Measurements from ENCODE around the gene CCDC201. TPM values are rescaled to one million over a fixed set of nuclear protein-coding genes. Genes with fewer than 3 reads are reported as not detected.

CCDC201 gene
- polyA plus RNA-seq, 3 donors = not detected

DNA sequence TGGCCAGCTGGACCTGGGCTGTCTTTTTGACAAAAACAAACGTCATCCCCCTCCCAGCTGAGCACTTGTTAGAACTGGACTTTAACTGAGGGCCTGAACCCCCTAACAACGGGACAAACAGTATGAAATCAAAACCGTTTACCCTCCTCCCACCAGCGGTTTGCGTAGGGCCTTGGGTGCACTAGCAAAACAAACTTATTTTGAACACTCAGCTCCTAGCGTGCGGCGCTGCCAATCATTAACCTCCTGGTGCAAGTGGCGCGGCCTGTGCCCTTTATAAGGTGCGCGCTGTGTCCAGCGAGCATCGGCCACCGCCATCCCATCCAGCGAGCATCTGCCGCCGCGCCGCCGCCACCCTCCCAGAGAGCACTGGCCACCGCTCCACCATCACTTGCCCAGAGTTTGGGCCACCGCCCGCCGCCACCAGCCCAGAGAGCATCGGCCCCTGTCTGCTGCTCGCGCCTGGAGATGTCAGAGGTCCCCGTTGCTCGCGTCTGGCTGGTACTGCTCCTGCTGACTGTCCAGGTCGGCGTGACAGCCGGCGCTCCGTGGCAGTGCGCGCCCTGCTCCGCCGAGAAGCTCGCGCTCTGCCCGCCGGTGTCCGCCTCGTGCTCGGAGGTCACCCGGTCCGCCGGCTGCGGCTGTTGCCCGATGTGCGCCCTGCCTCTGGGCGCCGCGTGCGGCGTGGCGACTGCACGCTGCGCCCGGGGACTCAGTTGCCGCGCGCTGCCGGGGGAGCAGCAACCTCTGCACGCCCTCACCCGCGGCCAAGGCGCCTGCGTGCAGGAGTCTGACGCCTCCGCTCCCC lies 15.5 kb upstream of the CCDC201 start, which contains the start of gene IGFBP1:
Gene IGFBP1, plus strand, starts transcription at position 304 of the 808 bp plus-strand sequence. Its CDS starts 165 bp downstream, at position 469.
- H3K79me2 ChIP-seq (ENCODE audit: insufficient read depth, low read length) = no peaks in the 10 kb centered on the region
- no peak for DNase-seq
- Mint-ChIP-seq H3K27ac (no peak within 1 kb of the TSS), H3K36me3 (no peaks in the 10 kb centered on the region), H3K4me1 (no peaks in the 10 kb centered on the region), H3K4me3 (peak within 1 kb of the TSS in 1 of 2 donors; percentile 65), H3K27me3 (ENCODE audit: low read depth in 3 of 3) (peaks cover 39 to 70% (median 59%) of the 10 kb centered on the region in 3 donors), H3K9me3 (peaks cover 0 to 4% (median 0%) of the 10 kb centered on the region in 7 donors)
- TF ChIP-seq, protein P1, sequence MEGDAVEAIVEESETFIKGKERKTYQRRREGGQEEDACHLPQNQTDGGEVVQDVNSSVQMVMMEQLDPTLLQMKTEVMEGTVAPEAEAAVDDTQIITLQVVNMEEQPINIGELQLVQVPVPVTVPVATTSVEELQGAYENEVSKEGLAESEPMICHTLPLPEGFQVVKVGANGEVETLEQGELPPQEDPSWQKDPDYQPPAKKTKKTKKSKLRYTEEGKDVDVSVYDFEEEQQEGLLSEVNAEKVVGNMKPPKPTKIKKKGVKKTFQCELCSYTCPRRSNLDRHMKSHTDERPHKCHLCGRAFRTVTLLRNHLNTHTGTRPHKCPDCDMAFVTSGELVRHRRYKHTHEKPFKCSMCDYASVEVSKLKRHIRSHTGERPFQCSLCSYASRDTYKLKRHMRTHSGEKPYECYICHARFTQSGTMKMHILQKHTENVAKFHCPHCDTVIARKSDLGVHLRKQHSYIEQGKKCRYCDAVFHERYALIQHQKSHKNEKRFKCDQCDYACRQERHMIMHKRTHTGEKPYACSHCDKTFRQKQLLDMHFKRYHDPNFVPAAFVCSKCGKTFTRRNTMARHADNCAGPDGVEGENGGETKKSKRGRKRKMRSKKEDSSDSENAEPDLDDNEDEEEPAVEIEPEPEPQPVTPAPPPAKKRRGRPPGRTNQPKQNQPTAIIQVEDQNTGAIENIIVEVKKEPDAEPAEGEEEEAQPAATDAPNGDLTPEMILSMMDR (IDR thresholded peaks at IDR 0.05) = no peak
- no peaks in the 10 kb centered on the region for H3K36me3 ChIP-seq (replicated peaks in 1 of 2; ENCODE audit: control insufficient read depth in 1 of 2, insufficient read depth in 2 of 2, low read length in 2 of 2)
- no peaks in the 10 kb centered on the region for H4K20me1 ChIP-seq (ENCODE audit: insufficient read depth, low read length)
- no peak within 1 kb of the TSS for H3K9ac ChIP-seq (ENCODE audit: insufficient read depth, low read length, poor library complexity, severe bottlenecking)
- 5% methylated on average over 69 of the region's 73 CpGs for WGBS (ENCODE audit: insufficient coverage)
- peaks cover 23 to 49% of the 10 kb centered on the region in 2 donors for H3K27me3 ChIP-seq (ENCODE audit: control insufficient read depth in 2 of 2, insufficient read depth in 2 of 2, low read length in 2 of 2)
- peaks cover 0 to 15% of the 10 kb centered on the region in 2 donors for H3K9me3 ChIP-seq (replicated peaks in 1 of 2; ENCODE audit: control insufficient read depth in 1 of 2, insufficient read depth in 1 of 2, low read length in 2 of 2)
- no peak within 1 kb of the TSS for H3K4me2 ChIP-seq (replicated peaks; ENCODE audit: extremely low read depth, low read length, poor library complexity, severe bottlenecking)
- no peaks in the 10 kb centered on the region for H3K4me1 ChIP-seq (ENCODE audit: control insufficient read depth in 1 of 2, insufficient read depth in 2 of 2, low read length in 2 of 2)
- intact Hi-C loops (cut with micrococcal nuclease) = no loop called here
- H3K27ac ChIP-seq (ENCODE audit: low read depth in 1 of 2, low read length in 2 of 2) = no peak within 1 kb of the TSS
- no peak within 1 kb of the TSS for H3K4me3 ChIP-seq (replicated peaks in 1 of 3; ENCODE audit: low read depth in 2 of 3, low read length in 3 of 3)
- H2AFZ ChIP-seq (ENCODE audit: insufficient read depth, low read depth, low read length, poor library complexity, severe bottlenecking) = no peak within 1 kb of the TSS

DNA sequence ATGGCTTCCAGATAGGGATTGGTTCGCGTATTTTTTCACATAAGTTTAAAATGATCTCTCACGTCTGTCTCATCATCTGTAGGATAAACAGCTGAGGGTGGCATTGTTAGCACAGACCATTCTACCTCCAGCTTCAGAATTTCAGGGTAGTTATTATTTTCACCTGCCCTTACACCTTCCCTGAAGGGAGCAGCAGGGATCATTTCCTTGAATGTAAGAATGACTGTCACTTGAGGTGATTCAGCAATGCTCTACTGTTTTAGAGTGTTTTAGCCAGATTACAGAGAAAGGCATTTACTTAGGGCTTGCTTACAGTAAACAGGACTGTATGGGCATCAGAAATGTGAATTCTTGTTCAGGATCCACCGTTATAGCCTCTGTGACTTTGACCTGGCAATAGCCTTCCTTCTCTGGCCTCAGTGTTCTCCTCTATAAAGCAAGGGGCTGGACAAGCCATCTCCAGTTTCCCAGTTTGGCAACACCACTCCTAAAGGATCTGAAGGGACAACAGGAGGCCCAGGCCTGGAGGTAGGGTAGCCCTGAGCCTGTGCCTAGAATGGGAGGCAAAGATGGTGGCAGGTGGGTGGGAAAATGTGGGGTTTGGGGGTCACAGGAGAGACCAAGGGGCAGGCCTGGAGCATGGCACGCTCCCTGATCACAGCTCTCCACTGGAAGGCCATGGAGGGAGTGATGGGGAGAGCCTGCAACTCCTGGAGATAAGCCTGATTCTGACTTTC lies 14.2 kb upstream of the CCDC201 start:
- no peaks in the 10 kb centered on the region for H3K36me3 Mint-ChIP-seq
- H3K4me3 Mint-ChIP-seq = peak overlapping the region in 1 of 2 donors; percentile 44
- H3K79me2 ChIP-seq (ENCODE audit: insufficient read depth, low read length) = no peaks in the 10 kb centered on the region
- intact Hi-C loops (cut with micrococcal nuclease) = no loop called here
- H3K4me1 ChIP-seq (ENCODE audit: control insufficient read depth in 1 of 2, insufficient read depth in 2 of 2, low read length in 2 of 2) = no peaks in the 10 kb centered on the region
- H3K4me2 ChIP-seq (replicated peaks; ENCODE audit: extremely low read depth, low read length, poor library complexity, severe bottlenecking) = no peak overlapping the region
- H3K27ac ChIP-seq (ENCODE audit: low read depth in 1 of 2, low read length in 2 of 2) = no peak overlapping the region
- peaks cover 38 to 69% (median 52%) of the 10 kb centered on the region in 3 donors for H3K27me3 Mint-ChIP-seq (ENCODE audit: low read depth in 3 of 3)
- peaks cover 23 to 49% of the 10 kb centered on the region in 2 donors for H3K27me3 ChIP-seq (ENCODE audit: control insufficient read depth in 2 of 2, insufficient read depth in 2 of 2, low read length in 2 of 2)
- no peak overlapping the region for H3K9ac ChIP-seq (ENCODE audit: insufficient read depth, low read length, poor library complexity, severe bottlenecking)
- H3K9me3 ChIP-seq (replicated peaks in 1 of 2; ENCODE audit: control insufficient read depth in 1 of 2, insufficient read depth in 1 of 2, low read length in 2 of 2) = peaks cover 0 to 15% of the 10 kb centered on the region in 2 donors
- H4K20me1 ChIP-seq (ENCODE audit: insufficient read depth, low read length) = no peaks in the 10 kb centered on the region
- H3K9me3 Mint-ChIP-seq = peaks cover 0 to 4% (median 0%) of the 10 kb centered on the region in 7 donors
- H3K36me3 ChIP-seq (replicated peaks in 1 of 2; ENCODE audit: control insufficient read depth in 1 of 2, insufficient read depth in 2 of 2, low read length in 2 of 2) = no peaks in the 10 kb centered on the region
- no peak overlapping the region for H2AFZ ChIP-seq (ENCODE audit: insufficient read depth, low read depth, low read length, poor library complexity, severe bottlenecking)
- TF ChIP-seq, protein P1 (IDR thresholded peaks at IDR 0.05) = no peak
- no peak overlapping the region for H3K27ac Mint-ChIP-seq
- no peak overlapping the region for H3K4me3 ChIP-seq (replicated peaks in 1 of 3; ENCODE audit: low read depth in 2 of 3, low read length in 3 of 3)
- DNase-seq = no peak
- 79% methylated on average over 2 of the region's 5 CpGs for WGBS (ENCODE audit: insufficient coverage)
- no peaks in the 10 kb centered on the region for H3K4me1 Mint-ChIP-seq
